Dedifferentiated amniotic fluid mesenchymal stem cell (primary cell): ENCODE measurements around the gene BTBD6.

ENCODE experiments used
- DNase-seq: peaks from one replicate; pipeline ENCODE4 v3.0.0-alpha.2; 2016; ENCODE audit errors: extremely low spot score

Gene BTBD6

DNA sequence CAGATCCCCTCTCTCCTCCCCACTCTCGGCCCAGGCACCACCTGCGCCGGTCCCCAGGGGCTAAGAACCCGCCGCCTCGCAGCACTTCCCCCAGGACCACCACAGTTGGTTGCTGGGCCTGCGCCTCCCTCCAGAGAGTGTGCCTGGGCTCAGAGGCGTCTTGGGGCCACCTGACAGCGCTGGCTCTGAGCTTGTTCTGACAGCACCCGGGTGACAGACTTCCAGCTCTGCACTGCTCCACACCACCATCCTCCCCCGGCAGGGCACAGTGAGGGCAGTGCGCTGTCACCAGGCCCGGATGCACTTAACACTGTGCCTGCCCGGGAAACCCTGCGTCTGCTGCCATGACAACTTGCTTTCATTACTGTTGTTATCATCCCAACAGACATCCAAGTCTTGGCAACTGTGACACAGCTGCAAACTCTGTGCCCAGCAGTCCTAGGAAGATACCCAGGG lies 45.8 kb downstream of the BTBD6 start:
- no peak for DNase-seq

DNA sequence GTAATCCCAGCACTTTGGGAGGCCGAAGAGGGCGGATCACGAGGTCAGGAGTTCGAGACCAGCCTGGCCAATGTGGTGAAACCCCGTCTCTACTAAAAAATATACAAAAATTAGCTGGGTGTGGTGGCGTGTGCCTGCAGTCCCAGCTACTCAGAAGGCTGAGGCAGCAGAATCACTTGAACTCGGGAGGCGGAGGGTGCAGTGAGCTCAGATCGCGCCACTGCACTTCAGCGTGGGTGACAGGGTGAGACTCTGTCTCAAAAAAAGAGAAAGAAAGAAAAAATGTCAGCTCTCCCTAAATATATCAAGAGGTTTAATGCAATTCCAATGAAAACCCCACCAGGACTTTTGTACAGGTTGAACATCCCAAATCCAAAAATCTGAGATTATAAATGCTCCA lies 49.0 kb downstream of the BTBD6 start:
- peak; percentile 6 for DNase-seq

DNA sequence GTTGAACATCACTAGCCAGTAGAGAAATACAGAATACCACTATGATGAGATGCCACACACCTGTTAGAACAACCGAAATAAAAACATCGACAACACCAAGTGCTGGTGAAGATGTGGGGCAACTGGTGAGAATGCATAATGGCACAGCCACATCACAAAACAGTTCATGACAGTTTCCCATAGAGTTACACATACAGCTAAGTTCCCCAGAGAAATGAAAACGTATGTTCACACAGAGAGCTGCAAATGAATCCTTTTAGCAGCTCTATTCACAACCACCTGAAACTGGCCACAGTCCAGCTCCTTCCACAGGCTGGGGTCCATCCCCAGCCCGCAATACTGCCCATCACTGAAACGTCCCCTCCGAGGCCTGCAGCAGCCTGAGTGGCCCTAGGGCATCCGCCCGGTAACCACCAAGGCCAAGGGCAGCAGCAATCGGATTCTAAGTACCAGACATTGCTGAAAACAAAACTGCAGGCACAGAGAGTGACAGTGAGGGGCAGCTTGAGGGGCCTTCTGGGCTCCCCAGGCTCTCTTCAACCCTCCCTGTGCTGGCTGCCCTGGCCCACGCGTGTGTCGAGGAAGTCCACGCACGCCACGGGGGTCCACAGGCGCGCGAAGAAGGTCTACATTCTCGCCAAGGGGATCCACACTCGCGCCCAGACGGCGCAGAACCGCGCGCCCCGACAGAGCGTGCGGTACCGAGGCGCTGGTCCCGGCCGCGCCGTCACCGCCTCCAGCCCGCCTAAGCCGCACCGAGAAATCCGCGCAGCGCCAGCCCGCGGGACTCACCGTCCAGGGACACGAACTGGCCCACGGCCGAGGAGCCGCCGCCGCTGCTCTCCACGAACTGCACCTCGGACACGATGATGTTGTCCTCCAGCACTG lies 51.6 kb downstream of the BTBD6 start:
- peak; percentile 13 for DNase-seq
